GM12865 (cell line): ENCODE data around the gene KRT36.

Source experiments
- DNase-seq: peaks from one replicate; pipeline ENCODE4 v3.0.0; 2010; ENCODE audit warnings: low read depth
- H3K4me3 ChIP-seq: 2 replicates; pipeline ENCODE4 v1.5.1; 2011; ENCODE audit warnings: mild to moderate bottlenecking, low read depth, low read length, control low read depth
- TF ChIP-seq, protein P1 (sequence below): IDR thresholded peaks from 2 replicates; pipeline ENCODE4 v1.5.1; 2011; ENCODE audit warnings: low read length, control low read depth, low read depth, inconsistent platforms; ENCODE audit not compliant: insufficient read depth; ENCODE audit errors: missing control alignments

The KRT36 gene

DNA sequence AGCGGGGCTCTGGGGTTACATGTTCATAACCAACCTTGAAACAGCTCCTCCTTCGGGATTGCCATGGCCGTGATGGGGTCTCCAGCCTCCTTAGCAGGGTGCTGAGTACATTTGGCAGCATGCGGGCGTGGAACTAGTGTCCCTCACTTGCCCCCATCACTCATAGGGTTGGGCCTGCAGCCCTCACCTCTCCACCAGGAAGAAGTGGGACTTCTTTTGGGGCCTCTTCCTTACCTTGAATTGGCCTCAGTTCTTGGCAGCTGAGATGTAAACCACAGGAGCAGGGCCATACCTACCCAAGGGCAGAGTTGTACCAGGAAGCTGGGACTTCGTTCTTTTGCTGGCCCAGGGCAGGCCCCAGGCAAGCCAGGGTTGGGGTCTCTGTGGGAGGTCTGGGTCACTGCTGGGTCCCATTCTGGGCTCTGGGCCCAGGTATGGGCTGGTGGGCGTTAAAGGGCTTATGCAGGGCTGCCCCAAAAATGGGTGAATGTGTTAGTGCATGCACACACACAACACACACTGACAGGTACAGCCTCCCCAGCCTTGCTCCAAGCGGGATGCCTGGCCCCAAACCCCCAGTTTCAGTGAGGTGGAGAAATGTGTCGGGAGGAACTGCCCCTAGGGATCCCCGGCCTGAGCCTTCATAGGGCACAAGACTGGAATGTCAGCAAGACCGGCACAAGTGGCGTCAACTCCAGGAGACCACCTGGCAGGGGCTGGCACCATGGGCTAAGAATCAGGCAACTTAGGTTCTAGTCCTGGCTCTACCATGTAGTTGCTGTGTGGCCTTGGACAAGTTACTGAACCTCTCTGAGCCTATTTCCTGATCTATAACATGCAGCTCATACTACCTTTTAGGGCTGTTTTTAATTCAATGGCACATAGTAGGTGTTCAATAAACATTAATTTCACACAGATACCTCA lies 32.9 kb upstream of the KRT36 start:
- no peak for DNase-seq
- TF ChIP-seq, protein P1, sequence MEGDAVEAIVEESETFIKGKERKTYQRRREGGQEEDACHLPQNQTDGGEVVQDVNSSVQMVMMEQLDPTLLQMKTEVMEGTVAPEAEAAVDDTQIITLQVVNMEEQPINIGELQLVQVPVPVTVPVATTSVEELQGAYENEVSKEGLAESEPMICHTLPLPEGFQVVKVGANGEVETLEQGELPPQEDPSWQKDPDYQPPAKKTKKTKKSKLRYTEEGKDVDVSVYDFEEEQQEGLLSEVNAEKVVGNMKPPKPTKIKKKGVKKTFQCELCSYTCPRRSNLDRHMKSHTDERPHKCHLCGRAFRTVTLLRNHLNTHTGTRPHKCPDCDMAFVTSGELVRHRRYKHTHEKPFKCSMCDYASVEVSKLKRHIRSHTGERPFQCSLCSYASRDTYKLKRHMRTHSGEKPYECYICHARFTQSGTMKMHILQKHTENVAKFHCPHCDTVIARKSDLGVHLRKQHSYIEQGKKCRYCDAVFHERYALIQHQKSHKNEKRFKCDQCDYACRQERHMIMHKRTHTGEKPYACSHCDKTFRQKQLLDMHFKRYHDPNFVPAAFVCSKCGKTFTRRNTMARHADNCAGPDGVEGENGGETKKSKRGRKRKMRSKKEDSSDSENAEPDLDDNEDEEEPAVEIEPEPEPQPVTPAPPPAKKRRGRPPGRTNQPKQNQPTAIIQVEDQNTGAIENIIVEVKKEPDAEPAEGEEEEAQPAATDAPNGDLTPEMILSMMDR = no peak
- no peak overlapping the region for H3K4me3 ChIP-seq

DNA sequence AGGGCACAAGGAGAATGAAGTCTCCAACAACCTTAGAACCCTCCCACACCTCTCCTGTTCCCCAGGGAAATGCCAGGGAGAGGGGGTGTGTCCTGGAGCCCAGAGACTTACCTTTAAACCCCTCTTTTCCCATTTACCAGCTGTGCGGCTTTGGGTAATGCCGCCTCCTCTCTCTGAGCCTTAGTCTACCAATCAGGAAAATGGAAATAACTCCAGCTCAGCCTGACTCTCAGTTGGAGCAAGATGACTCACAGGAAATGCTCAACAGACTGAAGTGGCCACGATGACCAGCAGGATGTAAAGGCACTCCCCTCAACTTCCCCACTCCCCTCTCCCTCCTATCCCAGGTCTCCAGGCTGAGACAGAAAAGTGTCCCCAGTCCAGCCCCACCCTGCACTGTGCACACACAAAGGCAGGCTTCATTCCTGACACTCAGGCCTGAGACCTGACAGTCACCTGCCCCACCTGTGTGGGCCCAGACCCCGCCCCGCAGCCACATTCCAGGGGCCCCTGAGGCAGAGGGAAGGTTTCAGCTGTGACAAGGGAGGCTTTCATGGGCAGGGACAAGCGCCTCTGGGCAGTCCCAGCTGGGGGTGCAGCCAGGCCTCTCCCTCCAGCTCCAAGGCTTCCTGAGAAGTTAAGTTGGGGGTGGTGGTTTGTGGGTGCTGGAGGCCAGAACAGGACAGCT lies 32.0 kb upstream of the KRT36 start:
- no peak for DNase-seq
- TF ChIP-seq, protein P1 = no peak
- H3K4me3 ChIP-seq = no peak overlapping the region

DNA sequence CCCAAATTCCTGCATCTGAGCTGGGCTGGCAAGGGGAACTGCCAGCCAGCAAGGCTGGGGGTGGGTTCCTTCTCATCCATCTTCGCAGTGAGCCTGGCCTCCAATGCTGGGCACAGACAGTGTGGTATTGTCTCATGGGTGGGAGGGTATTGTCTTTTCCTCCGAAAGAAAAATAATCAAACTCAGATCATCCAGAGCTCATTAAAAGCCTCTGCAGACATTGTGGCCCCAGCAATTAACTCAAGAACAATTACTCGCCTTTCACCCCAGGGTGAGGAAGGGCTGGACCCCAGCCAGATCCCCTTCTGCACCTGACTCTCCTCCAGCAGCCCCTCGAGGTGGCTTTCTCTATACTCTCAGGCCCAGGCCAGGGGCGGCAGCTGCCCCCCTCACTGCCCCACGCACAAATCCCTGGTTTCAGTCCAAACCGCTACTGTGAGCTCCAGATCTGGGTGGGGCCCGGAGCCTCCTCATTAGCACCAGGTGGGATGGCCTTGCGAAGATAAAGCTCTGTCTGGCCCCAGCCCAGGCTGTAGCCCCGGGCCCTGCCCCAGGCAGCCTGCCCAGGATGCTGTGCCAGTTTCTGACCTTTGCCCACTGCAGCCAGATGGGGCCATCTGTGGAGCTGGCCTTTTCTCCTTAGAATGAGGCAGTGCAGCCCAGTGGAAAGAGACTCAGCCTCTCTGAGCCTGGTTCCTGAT lies 31.3 kb upstream of the KRT36 start:
- no peak for DNase-seq
- TF ChIP-seq, protein P1 = no peak
- no peak overlapping the region for H3K4me3 ChIP-seq

DNA sequence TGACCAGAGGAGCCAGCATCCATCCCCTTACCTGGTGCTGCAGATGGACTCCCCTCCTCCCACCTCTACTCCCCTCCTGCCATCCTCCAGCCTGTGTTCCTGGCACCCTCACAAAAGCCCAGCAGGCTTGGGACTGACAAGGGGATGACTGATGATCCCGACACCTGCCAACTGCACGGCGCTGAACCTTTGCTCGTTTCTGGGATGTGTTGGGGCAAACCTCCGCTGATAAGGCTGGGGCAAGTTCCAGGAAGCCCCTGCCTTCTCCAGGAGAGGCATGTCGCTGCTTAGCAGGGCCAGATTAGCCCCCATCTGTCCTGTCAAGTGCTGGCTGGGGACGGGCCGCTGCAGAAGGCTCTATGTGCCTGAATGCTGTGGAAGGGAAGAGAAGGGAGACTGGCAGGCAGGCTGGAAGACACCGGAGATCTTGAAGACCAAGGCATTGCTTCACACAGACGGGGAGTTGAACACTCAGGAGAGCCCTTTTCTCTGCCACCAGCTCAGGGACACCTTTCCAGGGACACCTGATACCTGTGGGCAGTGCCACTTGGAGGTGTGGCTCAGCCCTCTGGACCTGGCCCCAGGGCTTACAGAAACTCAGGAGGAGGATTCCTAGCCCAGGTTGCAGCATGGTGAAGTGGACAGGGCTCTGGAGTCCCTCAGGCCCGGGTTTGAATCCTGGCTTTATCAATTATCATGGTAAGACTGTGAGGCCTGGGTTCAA lies 30.0 kb upstream of the KRT36 start:
- no peak overlapping the region for H3K4me3 ChIP-seq
- DNase-seq = no peak
- TF ChIP-seq, protein P1 = no peak

DNA sequence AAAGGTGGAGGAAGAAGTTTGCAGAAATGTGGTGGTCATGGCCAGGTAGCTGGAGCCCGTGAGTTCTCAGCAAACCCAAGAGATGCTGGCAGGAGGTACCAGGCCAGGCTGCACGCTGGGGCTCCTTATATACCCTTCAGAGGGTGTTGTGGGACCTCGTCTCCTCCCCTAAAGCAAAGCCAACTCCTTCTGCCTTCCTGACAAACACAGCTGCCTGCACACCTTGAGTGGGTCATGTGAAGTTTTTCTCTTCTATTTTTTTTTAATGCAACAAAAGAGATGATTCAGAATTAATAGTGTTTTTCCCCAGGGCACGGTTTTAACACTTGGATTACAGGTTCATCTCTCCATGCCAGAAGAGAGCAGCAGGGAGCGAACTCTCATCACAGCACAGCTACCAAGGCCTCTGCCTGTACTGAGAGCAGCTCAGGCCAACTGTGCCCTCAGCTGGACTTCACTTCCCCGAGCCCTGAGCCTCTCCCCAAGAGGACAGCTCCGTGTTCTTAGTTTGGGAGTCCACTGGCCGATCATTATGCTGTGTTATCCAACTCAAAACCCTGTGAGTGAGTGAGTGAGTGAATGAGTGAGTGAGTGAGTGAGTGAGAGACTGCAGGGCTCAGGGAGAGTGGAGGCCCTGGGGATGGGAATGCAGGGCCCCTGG lies 29.2 kb upstream of the KRT36 start, which contains the start of gene KRT15:
TSS of gene KRT15 (minus strand) at position 102 of the 661 bp plus-strand sequence. CDS start at position 39, 63 bp downstream.
- TF ChIP-seq, protein P1 = no peak
- DNase-seq = no peak
- H3K4me3 ChIP-seq = no peak within 1 kb of the TSS

DNA sequence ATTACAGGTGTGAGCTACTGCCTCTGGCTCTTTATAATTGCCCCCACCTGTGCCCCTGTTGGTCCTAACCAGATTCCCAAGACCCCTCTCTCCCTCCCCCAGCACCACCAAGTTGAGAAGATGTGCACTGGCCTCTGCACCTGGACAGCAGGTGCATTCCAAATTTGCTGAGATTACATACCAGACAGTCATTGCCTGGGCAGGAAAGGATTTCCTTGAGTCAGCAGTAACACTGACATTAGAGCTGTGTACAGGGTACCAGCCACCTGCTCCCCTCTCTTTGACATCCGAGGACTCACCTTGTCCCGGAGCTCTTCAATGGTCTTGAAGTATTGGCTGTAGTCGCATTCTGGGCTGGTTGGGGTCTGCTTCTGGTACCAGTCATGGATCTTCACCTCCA lies 28.3 kb upstream of the KRT36 start:
- TF ChIP-seq, protein P1 = no peak
- no peak for DNase-seq
- no peak overlapping the region for H3K4me3 ChIP-seq
